ENCODE data around the gene ADAM17. TPM values are rescaled to one million over a fixed set of nuclear protein-coding genes. Genes with fewer than 3 reads are reported as not detected.

The ADAM17 gene
- total and polyA plus RNA-seq, 2 of the 13 experiments (the other 11 are each of a cell fraction or from before 2014, with no cell fraction given), result 6.5 to 33.4 TPM

DNA sequence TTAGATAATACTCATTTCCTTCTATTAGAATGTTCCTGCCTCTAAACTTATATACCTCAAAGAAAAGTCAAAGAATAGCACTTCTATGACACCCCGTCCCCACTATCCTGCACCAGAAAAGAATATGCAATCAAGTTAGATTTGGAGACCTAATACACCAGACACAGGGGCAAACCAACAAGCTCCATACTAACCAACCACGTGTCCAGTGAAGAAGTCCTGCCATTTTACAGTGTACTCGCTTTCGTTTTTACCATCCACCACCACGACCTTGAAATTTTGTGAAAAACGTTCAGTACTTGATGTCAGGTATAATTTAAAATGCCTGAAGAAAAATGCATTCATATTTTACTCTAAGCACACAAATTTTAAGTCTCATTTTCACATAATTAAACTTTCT lies 19.1 kb downstream of the ADAM17 start:
- no peak for TF ChIP-seq SMARCE1 (IDR thresholded peaks at IDR 0.05; ENCODE audit: borderline replicate concordance)
- TF ChIP-seq ISX (CRISPR knock-in tag; conservative IDR thresholded peaks at IDR 0.05), result no peak
- TF ChIP-seq SIN3B (IDR thresholded peaks at IDR 0.05; ENCODE audit: low read length), result no peak
- TF ChIP-seq ZNF567 (CRISPR knock-in tag; IDR thresholded peaks at IDR 0.05; ENCODE audit: borderline replicate concordance), result no peak
- TF ChIP-seq FOXK1 (CRISPR knock-in tag; IDR thresholded peaks at IDR 0.05; ENCODE audit: borderline replicate concordance, low read depth), result no peak
- no peak for TF ChIP-seq KAT2B (IDR thresholded peaks at IDR 0.05; ENCODE audit: borderline replicate concordance, low read depth, low read length)
- no peak for TF ChIP-seq ZFP36 (IDR thresholded peaks at IDR 0.05; ENCODE audit: borderline replicate concordance, low read depth, low read length, partially characterized antibody)
- TF ChIP-seq, protein P1, sequence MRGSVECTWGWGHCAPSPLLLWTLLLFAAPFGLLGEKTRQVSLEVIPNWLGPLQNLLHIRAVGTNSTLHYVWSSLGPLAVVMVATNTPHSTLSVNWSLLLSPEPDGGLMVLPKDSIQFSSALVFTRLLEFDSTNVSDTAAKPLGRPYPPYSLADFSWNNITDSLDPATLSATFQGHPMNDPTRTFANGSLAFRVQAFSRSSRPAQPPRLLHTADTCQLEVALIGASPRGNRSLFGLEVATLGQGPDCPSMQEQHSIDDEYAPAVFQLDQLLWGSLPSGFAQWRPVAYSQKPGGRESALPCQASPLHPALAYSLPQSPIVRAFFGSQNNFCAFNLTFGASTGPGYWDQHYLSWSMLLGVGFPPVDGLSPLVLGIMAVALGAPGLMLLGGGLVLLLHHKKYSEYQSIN (CRISPR knock-in tag; IDR thresholded peaks at IDR 0.05; ENCODE audit: borderline replicate concordance), result no peak
- TF ChIP-seq, protein P2, sequence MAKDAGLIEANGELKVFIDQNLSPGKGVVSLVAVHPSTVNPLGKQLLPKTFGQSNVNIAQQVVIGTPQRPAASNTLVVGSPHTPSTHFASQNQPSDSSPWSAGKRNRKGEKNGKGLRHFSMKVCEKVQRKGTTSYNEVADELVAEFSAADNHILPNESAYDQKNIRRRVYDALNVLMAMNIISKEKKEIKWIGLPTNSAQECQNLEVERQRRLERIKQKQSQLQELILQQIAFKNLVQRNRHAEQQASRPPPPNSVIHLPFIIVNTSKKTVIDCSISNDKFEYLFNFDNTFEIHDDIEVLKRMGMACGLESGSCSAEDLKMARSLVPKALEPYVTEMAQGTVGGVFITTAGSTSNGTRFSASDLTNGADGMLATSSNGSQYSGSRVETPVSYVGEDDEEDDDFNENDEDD (CRISPR knock-in tag; IDR thresholded peaks at IDR 0.05; ENCODE audit: borderline replicate concordance), result no peak
- TF ChIP-seq TCF7L2 (IDR thresholded peaks at IDR 0.05; ENCODE audit: low read depth, low read length), result no peak
- TF ChIP-seq ZFX (CRISPR knock-in tag; IDR thresholded peaks at IDR 0.05; ENCODE audit: low read depth), result no peak
- TF ChIP-seq NCOA1 (CRISPR knock-in tag; IDR thresholded peaks at IDR 0.05), result no peak
- TF ChIP-seq ELF3 (CRISPR knock-in tag; IDR thresholded peaks at IDR 0.05), result no peak
- TF ChIP-seq EHMT2 (IDR thresholded peaks at IDR 0.05; ENCODE audit: borderline replicate concordance, low read depth, low read length), result no peak
- TF ChIP-seq, protein P3, sequence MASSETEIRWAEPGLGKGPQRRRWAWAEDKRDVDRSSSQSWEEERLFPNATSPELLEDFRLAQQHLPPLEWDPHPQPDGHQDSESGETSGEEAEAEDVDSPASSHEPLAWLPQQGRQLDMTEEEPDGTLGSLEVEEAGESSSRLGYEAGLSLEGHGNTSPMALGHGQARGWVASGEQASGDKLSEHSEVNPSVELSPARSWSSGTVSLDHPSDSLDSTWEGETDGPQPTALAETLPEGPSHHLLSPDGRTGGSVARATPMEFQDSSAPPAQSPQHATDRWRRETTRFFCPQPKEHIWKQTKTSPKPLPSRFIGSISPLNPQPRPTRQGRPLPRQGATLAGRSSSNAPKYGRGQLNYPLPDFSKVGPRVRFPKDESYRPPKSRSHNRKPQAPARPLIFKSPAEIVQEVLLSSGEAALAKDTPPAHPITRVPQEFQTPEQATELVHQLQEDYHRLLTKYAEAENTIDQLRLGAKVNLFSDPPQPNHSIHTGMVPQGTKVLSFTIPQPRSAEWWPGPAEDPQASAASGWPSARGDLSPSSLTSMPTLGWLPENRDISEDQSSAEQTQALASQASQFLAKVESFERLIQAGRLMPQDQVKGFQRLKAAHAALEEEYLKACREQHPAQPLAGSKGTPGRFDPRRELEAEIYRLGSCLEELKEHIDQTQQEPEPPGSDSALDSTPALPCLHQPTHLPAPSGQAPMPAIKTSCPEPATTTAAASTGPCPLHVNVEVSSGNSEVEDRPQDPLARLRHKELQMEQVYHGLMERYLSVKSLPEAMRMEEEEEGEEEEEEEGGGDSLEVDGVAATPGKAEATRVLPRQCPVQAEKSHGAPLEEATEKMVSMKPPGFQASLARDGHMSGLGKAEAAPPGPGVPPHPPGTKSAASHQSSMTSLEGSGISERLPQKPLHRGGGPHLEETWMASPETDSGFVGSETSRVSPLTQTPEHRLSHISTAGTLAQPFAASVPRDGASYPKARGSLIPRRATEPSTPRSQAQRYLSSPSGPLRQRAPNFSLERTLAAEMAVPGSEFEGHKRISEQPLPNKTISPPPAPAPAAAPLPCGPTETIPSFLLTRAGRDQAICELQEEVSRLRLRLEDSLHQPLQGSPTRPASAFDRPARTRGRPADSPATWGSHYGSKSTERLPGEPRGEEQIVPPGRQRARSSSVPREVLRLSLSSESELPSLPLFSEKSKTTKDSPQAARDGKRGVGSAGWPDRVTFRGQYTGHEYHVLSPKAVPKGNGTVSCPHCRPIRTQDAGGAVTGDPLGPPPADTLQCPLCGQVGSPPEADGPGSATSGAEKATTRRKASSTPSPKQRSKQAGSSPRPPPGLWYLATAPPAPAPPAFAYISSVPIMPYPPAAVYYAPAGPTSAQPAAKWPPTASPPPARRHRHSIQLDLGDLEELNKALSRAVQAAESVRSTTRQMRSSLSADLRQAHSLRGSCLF (CRISPR knock-in tag; IDR thresholded peaks at IDR 0.05; ENCODE audit: borderline replicate concordance), result no peak
- no peak for TF ChIP-seq MTF2 (CRISPR knock-in tag; IDR thresholded peaks at IDR 0.05; ENCODE audit: borderline replicate concordance)
- no peak for TF ChIP-seq RORA (CRISPR knock-in tag; IDR thresholded peaks at IDR 0.05)
- no peak for TF ChIP-seq ZNF224 (CRISPR knock-in tag; IDR thresholded peaks at IDR 0.05)
- no peak for TF ChIP-seq ZKSCAN8 (CRISPR knock-in tag; IDR thresholded peaks at IDR 0.05; ENCODE audit: borderline replicate concordance)
- ATAC-seq (no peak), FAIRE-seq (no peak), DNase-seq (ENCODE audit: low spot score) (no peak)
- Histone ChIP-seq H3K27ac (ENCODE audit: extremely low read length, insufficient read depth, low read length) (no peak overlapping the region), H3K36me3 (replicated peaks in 1 of 2; ENCODE audit: control insufficient read depth in 1 of 2, insufficient read depth in 2 of 2, low read length in 2 of 2) (peaks cover 3 to 30% of the 10 kb centered on the region in 2 experiments; a peak in 4 of 5 replicates), H3K9ac (ENCODE audit: insufficient read depth, low read depth, low read length) (no peak overlapping the region), H4K20me1 (ENCODE audit: insufficient read depth, low read length) (no peaks in the 10 kb centered on the region), H3K27me3 (ENCODE audit: control insufficient read depth in 1 of 2, insufficient read depth in 2 of 2, low read length in 2 of 2) (no peaks in the 10 kb centered on the region), H3K4me2 (ENCODE audit: low read depth, low read length) (no peak overlapping the region), H3K4me3 (replicated peaks in 1 of 3; ENCODE audit: insufficient read depth in 1 of 3, low read depth in 2 of 3, low read length in 3 of 3) (no peak overlapping the region), H3K79me2 (ENCODE audit: insufficient read depth, low read length) (no peaks in the 10 kb centered on the region), H2AFZ (ENCODE audit: low read length) (no peak overlapping the region), H3K9me3 (ENCODE audit: low read length) (no peaks in the 10 kb centered on the region), H3K4me1 (ENCODE audit: insufficient read depth, low read length) (peaks cover 17% of the 10 kb centered on the region)
- ChIA-PET CTCF (ENCODE audit: low intra/inter-chr PET ratio, low total read pairs) (no interaction called here), POLR2A (interaction anchor here (2.1 kb wide), 1 partner anchor 19 kb away, joined by 16 read pairs; the partner anchor contains the start of gene ADAM17)
- BruUV-seq (replicated peaks), result no TSS peak
- intact Hi-C loops (cut with micrococcal nuclease; ENCODE audit: unreplicated experiment), result loop anchor here (5.0 kb wide), 1 partner anchor 44 kb away; no protein-coding TSS in a partner anchor
- in situ Hi-C loops (cut with HindIII; ENCODE audit: extremely low pct_ligation_motif_present, low pct_unique_long_range_greater_than_20kb), result no loop called here
- 97% methylated on average over 6 of the region's 6 CpGs for WGBS (ENCODE audit: low lambda C conversion rate)
